ENCODE measurements around the gene SLC7A1. TPM values are rescaled to one million over a fixed set of nuclear protein-coding genes. Genes with fewer than 3 reads are reported as not detected.

The SLC7A1 gene
- total and polyA plus RNA-seq, 2 of the 8 experiments (the other 6 are each of a cell fraction or from before 2014, with no cell fraction given): 26.8 to 114 TPM

- no peak overlapping the region for H2BK20ac ChIP-seq (ENCODE audit: low read length)
- H2BK5ac ChIP-seq (ENCODE audit: low read depth, low read length): no peak overlapping the region
- ChIA-PET CTCF (ENCODE audit: partially characterized antibody) (interaction anchor here (0.8 to 3.5 kb wide), 4 partner anchors 9 to 33 kb away, joined by 3 to 25 read pairs (median 10); no protein-coding TSS in a partner anchor), POLR2A (ENCODE audit: partially characterized antibody) (no interaction called here)
- H3K36me3 ChIP-seq (ENCODE audit: control insufficient read depth in 2 of 4, insufficient read depth in 4 of 4, low read length in 3 of 4): no peaks in the 10 kb centered on the region
- H4K20me1 ChIP-seq (replicated peaks in 1 of 2; ENCODE audit: control insufficient read depth in 1 of 2, insufficient read depth in 2 of 2, low read length in 2 of 2): no peaks in the 10 kb centered on the region
- H3K9me3 ChIP-seq (ENCODE audit: insufficient read depth in 2 of 2, low read depth in 1 of 2, low read length in 1 of 2): no peaks in the 10 kb centered on the region
- TF ChIP-seq EP300 (IDR thresholded peaks at IDR 0.05; ENCODE audit: borderline replicate concordance in 1 of 2, low read depth in 2 of 2, low read length in 2 of 2): no peak
- TF ChIP-seq TCF12 (IDR thresholded peaks at IDR 0.05; ENCODE audit: low read depth, low read length): no peak
- no peak for TF ChIP-seq SIN3A (conservative IDR thresholded peaks at IDR 0.05 in 1 of 2, IDR thresholded peaks at IDR 0.05 in 1 of 2; ENCODE audit: low read depth in 1 of 2, low read length in 2 of 2)
- no peak for TF ChIP-seq KDM4A (IDR thresholded peaks at IDR 0.05; ENCODE audit: low read depth, low read length, severe bottlenecking)
- TF ChIP-seq HDAC6 (IDR thresholded peaks at IDR 0.05; ENCODE audit: low read depth, low read length): no peak
- TF ChIP-seq EZH2 (IDR thresholded peaks at IDR 0.05; ENCODE audit: low read depth, low read length, severe bottlenecking): no peak
- no peak for TF ChIP-seq CREB1 (IDR thresholded peaks at IDR 0.05)
- TF ChIP-seq SP1 (IDR thresholded peaks at IDR 0.05; ENCODE audit: low read depth, low read length): no peak
- H3K14ac ChIP-seq (ENCODE audit: insufficient read length): no peak overlapping the region
- H3K79me2 ChIP-seq (ENCODE audit: control insufficient read depth in 1 of 2, insufficient read depth in 2 of 2, low read length in 2 of 2): no peaks in the 10 kb centered on the region
- no peaks in the 10 kb centered on the region for H3K79me1 ChIP-seq (ENCODE audit: low read depth, low read length)
- 87% methylated on average over 5 of the region's 5 CpGs; no CpG with 5 or more reads in 1 of the 2 experiments for WGBS, 2 experiments (ENCODE audit: extremely low coverage in 1 of 2, insufficient coverage in 1 of 2, insufficient read length in 1 of 2, insufficient replicate concordance in 2 of 2, low coverage in 1 of 2, low lambda C conversion rate in 2 of 2, missing lambda C conversion rate in 1 of 2)
- H4K8ac ChIP-seq (ENCODE audit: extremely low read depth, insufficient read depth, low read length): no peak overlapping the region
- H2AFZ ChIP-seq (ENCODE audit: low read length): no peak overlapping the region
- no peaks in the 10 kb centered on the region for H3K23me2 ChIP-seq (ENCODE audit: low read depth, low read length)
- DNase-seq (ENCODE audit: low read depth in 1 of 2, low spot score in 2 of 2): no peak
- peaks cover 2 to 4% (median 3%) of the 10 kb centered on the region in 4 experiments; a peak in 5 of 7 replicates for H3K4me1 ChIP-seq (replicated peaks in 1 of 4; ENCODE audit: control insufficient read depth in 3 of 4, insufficient read depth in 4 of 4, low read length in 3 of 4)
- no peak overlapping the region for H3K23ac ChIP-seq (ENCODE audit: insufficient read length)
- no peak overlapping the region for H2BK12ac ChIP-seq (ENCODE audit: low read depth, low read length)
- H3K9ac ChIP-seq (replicated peaks in 1 of 4; ENCODE audit: extremely low read depth in 1 of 4, low read depth in 3 of 4, low read length in 3 of 4): no peak overlapping the region
- no peak overlapping the region for H4K91ac ChIP-seq (replicated peaks; ENCODE audit: insufficient read length, low read length)
- no peak overlapping the region for H3K4me3 ChIP-seq (ENCODE audit: extremely low read depth in 1 of 4, insufficient read depth in 2 of 4, low read depth in 3 of 4, low read length in 4 of 4)
- FAIRE-seq: no peak
- H2BK15ac ChIP-seq (ENCODE audit: low read length): no peak overlapping the region
- no peak overlapping the region for H3K4me2 ChIP-seq (ENCODE audit: insufficient read depth in 1 of 2, low read depth in 2 of 2, low read length in 2 of 2)
- H3K18ac ChIP-seq (ENCODE audit: extremely low read depth, low read length): no peak overlapping the region
- no peak overlapping the region for H4K5ac ChIP-seq (ENCODE audit: insufficient read length, low read depth, low read length)
- H3K4ac ChIP-seq (replicated peaks; ENCODE audit: insufficient read length, low read depth, low read length): no peak overlapping the region
- no peak overlapping the region for H3K27ac ChIP-seq (ENCODE audit: low read depth, low read length)
- H3K27me3 ChIP-seq (replicated peaks in 1 of 4; ENCODE audit: control insufficient read depth in 3 of 4, extremely low read depth in 1 of 4, insufficient read depth in 3 of 4, low read length in 3 of 4): no peaks in the 10 kb centered on the region
- H3K56ac ChIP-seq (replicated peaks; ENCODE audit: insufficient read length, low read depth, low read length): no peak overlapping the region
- H2AK5ac ChIP-seq (ENCODE audit: low read depth, low read length): no peak overlapping the region
- no peak overlapping the region for H2BK120ac ChIP-seq (replicated peaks; ENCODE audit: low read depth, low read length)
Observed at GRCh38 chr13:29481603-29482002, 113.9 kb downstream of the SLC7A1 start.

Measured in H1 (cell line).